SK-N-SH treated with all-trans-retinoic acid at 6 μM for 48 hours (cell line): Measurements from ENCODE around the gene RBMS3.

Experiments used
- ARNTL ChIP-seq: fragments of 450-650 bp; formaldehyde crosslinking; IDR thresholded peaks from 2 replicates; pipeline ENCODE4 v1.5.0; 2020; ENCODE audit warnings: low read depth, mild to moderate bottlenecking, moderate library complexity, borderline replicate concordance
- BACH2 ChIP-seq: fragments of 250-450 bp; sonication (Bioruptor Pico); IDR thresholded peaks from 2 replicates; pipeline ENCODE4 v1.9.0; 2021; ENCODE audit warnings: mild to moderate bottlenecking, borderline replicate concordance
- CSDC2 ChIP-seq: fragments of 250-450 bp; sonication (Bioruptor Pico); IDR thresholded peaks from 2 replicates; pipeline ENCODE4 v1.5.0; 2020; ENCODE audit warnings: mild to moderate bottlenecking, moderate library complexity
- ESRRG ChIP-seq: fragments of 250-450 bp; sonication (Bioruptor Pico); IDR thresholded peaks from 2 replicates; pipeline ENCODE4 v1.6.1; 2021; ENCODE audit warnings: mild to moderate bottlenecking
- GLIS3 ChIP-seq: fragments of 250-450 bp; sonication (Bioruptor Pico); IDR thresholded peaks from 2 replicates; pipeline ENCODE4 v1.5.0; 2020; ENCODE audit warnings: mild to moderate bottlenecking, moderate library complexity
- OSR1 ChIP-seq: fragments of 250-450 bp; sonication (Bioruptor Pico); IDR thresholded peaks from 2 replicates; pipeline ENCODE4 v1.8.0; 2022; ENCODE audit warnings: moderate library complexity, mild to moderate bottlenecking, inconsistent platforms
- SNAI2 ChIP-seq: fragments of 250-450 bp; sonication (Bioruptor Pico); IDR thresholded peaks from 2 replicates; pipeline ENCODE4 v1.5.0; 2020; ENCODE audit warnings: mild to moderate bottlenecking, moderate library complexity
- ZFP3 ChIP-seq: fragments of 250-450 bp; sonication (Bioruptor Pico); IDR thresholded peaks from 2 replicates; pipeline ENCODE4 v1.5.0; 2020; ENCODE audit warnings: mild to moderate bottlenecking, moderate library complexity
- ZFP30 ChIP-seq: fragments of 450-650 bp; formaldehyde crosslinking; IDR thresholded peaks from 2 replicates; pipeline ENCODE4 v1.5.0; 2022; ENCODE audit warnings: mild to moderate bottlenecking, moderate library complexity
- ZNF70 ChIP-seq: fragments of 450-650 bp; formaldehyde crosslinking; IDR thresholded peaks from 2 replicates; pipeline ENCODE4 v1.5.0; 2020; ENCODE audit warnings: mild to moderate bottlenecking, moderate library complexity
- ZNF8 ChIP-seq: fragments of 450-650 bp; formaldehyde crosslinking; IDR thresholded peaks from 2 replicates; pipeline ENCODE4 v1.5.0; 2020; ENCODE audit warnings: mild to moderate bottlenecking, moderate library complexity
- TF ChIP-seq, protein P1 (sequence below): fragments of 250-450 bp; sonication (Bioruptor Pico); IDR thresholded peaks from 2 replicates; pipeline ENCODE4 v1.5.1; 2020; ENCODE audit warnings: low read depth, mild to moderate bottlenecking, moderate library complexity
- TF ChIP-seq, protein P2 (sequence below): fragments of 250-450 bp; sonication (Bioruptor Pico); IDR thresholded peaks from 2 replicates; pipeline ENCODE4 v1.8.0; 2020; ENCODE audit warnings: mild to moderate bottlenecking, moderate library complexity, borderline replicate concordance

- TF ChIP-seq ZFP3 (CRISPR knock-in tag) (no peak), ZFP30 (CRISPR knock-in tag) (no peak), CSDC2 (CRISPR knock-in tag) (no peak), ZNF70 (CRISPR knock-in tag) (no peak), ARNTL (CRISPR knock-in tag) (no peak), OSR1 (CRISPR knock-in tag) (no peak), SNAI2 (no peak), BACH2 (CRISPR knock-in tag) (no peak), ESRRG (CRISPR knock-in tag) (no peak), ZNF8 (no peak), GLIS3 (no peak)
- TF ChIP-seq, protein P1, sequence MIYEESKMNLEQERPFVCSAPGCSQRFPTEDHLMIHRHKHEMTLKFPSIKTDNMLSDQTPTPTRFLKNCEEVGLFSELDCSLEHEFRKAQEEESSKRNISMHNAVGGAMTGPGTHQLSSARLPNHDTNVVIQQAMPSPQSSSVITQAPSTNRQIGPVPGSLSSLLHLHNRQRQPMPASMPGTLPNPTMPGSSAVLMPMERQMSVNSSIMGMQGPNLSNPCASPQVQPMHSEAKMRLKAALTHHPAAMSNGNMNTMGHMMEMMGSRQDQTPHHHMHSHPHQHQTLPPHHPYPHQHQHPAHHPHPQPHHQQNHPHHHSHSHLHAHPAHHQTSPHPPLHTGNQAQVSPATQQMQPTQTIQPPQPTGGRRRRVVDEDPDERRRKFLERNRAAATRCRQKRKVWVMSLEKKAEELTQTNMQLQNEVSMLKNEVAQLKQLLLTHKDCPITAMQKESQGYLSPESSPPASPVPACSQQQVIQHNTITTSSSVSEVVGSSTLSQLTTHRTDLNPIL (CRISPR knock-in tag) = no peak
- TF ChIP-seq, protein P2, sequence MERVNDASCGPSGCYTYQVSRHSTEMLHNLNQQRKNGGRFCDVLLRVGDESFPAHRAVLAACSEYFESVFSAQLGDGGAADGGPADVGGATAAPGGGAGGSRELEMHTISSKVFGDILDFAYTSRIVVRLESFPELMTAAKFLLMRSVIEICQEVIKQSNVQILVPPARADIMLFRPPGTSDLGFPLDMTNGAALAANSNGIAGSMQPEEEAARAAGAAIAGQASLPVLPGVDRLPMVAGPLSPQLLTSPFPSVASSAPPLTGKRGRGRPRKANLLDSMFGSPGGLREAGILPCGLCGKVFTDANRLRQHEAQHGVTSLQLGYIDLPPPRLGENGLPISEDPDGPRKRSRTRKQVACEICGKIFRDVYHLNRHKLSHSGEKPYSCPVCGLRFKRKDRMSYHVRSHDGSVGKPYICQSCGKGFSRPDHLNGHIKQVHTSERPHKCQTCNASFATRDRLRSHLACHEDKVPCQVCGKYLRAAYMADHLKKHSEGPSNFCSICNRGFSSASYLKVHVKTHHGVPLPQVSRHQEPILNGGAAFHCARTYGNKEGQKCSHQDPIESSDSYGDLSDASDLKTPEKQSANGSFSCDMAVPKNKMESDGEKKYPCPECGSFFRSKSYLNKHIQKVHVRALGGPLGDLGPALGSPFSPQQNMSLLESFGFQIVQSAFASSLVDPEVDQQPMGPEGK (CRISPR knock-in tag) = no peak
Measured at GRCh38 chr3:29593802-29594201, 312.9 kb downstream of the RBMS3 start.
